GM12873 (cell line): Measurements from ENCODE around the gene SLC22A3.

Experiments used
- CTCF ChIP-seq: IDR thresholded peaks from 2 replicates; pipeline ENCODE4 v1.5.1; 2012; ENCODE audit warnings: low read depth, mild to moderate bottlenecking, moderate library complexity, low read length, control low read depth; ENCODE audit not compliant: insufficient read depth; ENCODE audit errors: missing control alignments

Gene SLC22A3

GRCh38 chr6:160348223-160349019 is at the start of gene SLC22A3:
Gene SLC22A3 (plus strand): TSS chr6:160348378. CDS start chr6:160348420, 42 bp downstream.
- no peak for TF ChIP-seq CTCF

- TF ChIP-seq CTCF = no peak
These were observed 48.6 kb upstream of the SLC22A3 start for GRCh38 chr6:160299559-160299958.

GRCh38 chr6:160300076-160300695 is 48.0 kb upstream of the SLC22A3 start:
- no peak for TF ChIP-seq CTCF

- TF ChIP-seq CTCF = no peak
These were observed 46.8 kb upstream of the SLC22A3 start for GRCh38 chr6:160301339-160301738.

- TF ChIP-seq CTCF = no peak
These were observed 44.4 kb upstream of the SLC22A3 start for GRCh38 chr6:160303806-160304205.

- TF ChIP-seq CTCF = no peak
These were observed 42.1 kb upstream of the SLC22A3 start for GRCh38 chr6:160305926-160306713.

- no peak for TF ChIP-seq CTCF
These were observed 38.5 kb upstream of the SLC22A3 start for GRCh38 chr6:160309718-160310117.
